K562 (cell line): Measurements from ENCODE around the gene FSCN2. TPM values are rescaled to one million over a fixed set of nuclear protein-coding genes. Genes with fewer than 3 reads are reported as not detected.

ENCODE experiments used
- ATAC-seq: fragments of 200-7000 bp; cut with Tn5 transposase; 3 replicates; pipeline ENCODE4 v1.9.1; 2020; ENCODE audit warnings: moderate library complexity
- BruUV-seq: library from RNA; stranded (reverse); fragments of 400-500 nt; replicated peaks from 2 replicates; lab custom pipeline; 2021; lab: Mats Ljungman, UMichigan
- CTCF ChIA-PET: fragments of 300-600 bp; formaldehyde crosslinking; extraction: SDS; loops from one replicate; lab custom pipeline; 2021; ENCODE audit warnings: low intra/inter-chr PET ratio; lab: Yijun Ruan, JAX
- POLR2A ChIA-PET: fragments of 300-600, 350-650 bp; sonication (Branson Sonifier 250); formaldehyde crosslinking; extraction: SDS; loops from one replicate; lab custom pipeline; 2021; ENCODE audit warnings: antibody characterized with exemption, inconsistent platforms; lab: Yijun Ruan, JAX
- DNase-seq, 4 experiments: peaks; one replicate each; pipeline versions ENCODE4 v3.0.0 to v3.0.0-alpha.2; 2011 to 2018; ENCODE audit warnings: low spot score in 3 of 4, mixed read lengths in 3 of 4; ENCODE audit errors: extremely low read depth in 1 of 4
- FAIRE-seq: peaks from 2 replicates; lab custom pipeline; 2011; peaks lifted over from hg19 to GRCh38; lab: Jason Lieb, UNC
- H2AFZ ChIP-seq: 2 replicates; pipeline ENCODE4 v1.6.0; 2011; ENCODE audit warnings: low read depth, low read length, control low read depth, inconsistent platforms
- H3K27ac ChIP-seq: fragments of 200-600 bp; 3 replicates; pipeline ENCODE4 v1.8.0; 2011; ENCODE audit warnings: low read depth, mild to moderate bottlenecking, control low read depth, inconsistent platforms, low read length, moderate library complexity, mixed read lengths; ENCODE audit errors: extremely low read depth
- H3K27me3 ChIP-seq, 2 experiments: fragments of 300-600 bp in 1 of 2; 2 replicates in 1 of 2; 3 replicates in 1 of 2; pipeline versions ENCODE4 v1.6.0 to v1.8.0; 2011; ENCODE audit warnings: inconsistent platforms in 2 of 2, low read length in 2 of 2, mild to moderate bottlenecking in 1 of 2, mixed read lengths in 1 of 2, moderate library complexity in 1 of 2; ENCODE audit not compliant: control insufficient read depth in 2 of 2, insufficient read depth in 2 of 2
- H3K36me3 ChIP-seq: fragments of 300-600 bp; 3 replicates; pipeline ENCODE4 v1.8.0; 2011; ENCODE audit warnings: mild to moderate bottlenecking, low read length, inconsistent platforms; ENCODE audit not compliant: control insufficient read depth, insufficient read depth
- H3K4me1 ChIP-seq, 2 experiments: fragments of 200-600 bp in 1 of 2; replicated peaks in 1 of 2; 2 replicates in 1 of 2; 3 replicates in 1 of 2; pipeline versions ENCODE4 v1.5.1 to v1.8.0; 2011; ENCODE audit warnings: inconsistent platforms in 2 of 2, low read length in 2 of 2, mild to moderate bottlenecking in 1 of 2, mixed read lengths in 1 of 2, moderate library complexity in 1 of 2; ENCODE audit not compliant: control insufficient read depth in 2 of 2, insufficient read depth in 2 of 2
- H3K4me2 ChIP-seq: 2 replicates; pipeline ENCODE4 v1.6.1; 2011; ENCODE audit warnings: low read length, control low read depth, inconsistent platforms, mixed read lengths; ENCODE audit not compliant: insufficient read depth
- H3K4me3 ChIP-seq: fragments of 200-600 bp; sonication (generic), shearing (Covaris generic); 2 replicates; pipeline ENCODE4 v1.5.1; 2016; ENCODE audit warnings: control low read depth, inconsistent platforms
- H3K79me2 ChIP-seq: fragments of 200-600 bp; 3 replicates; pipeline ENCODE4 v1.8.0; 2011; ENCODE audit warnings: low read length, inconsistent platforms; ENCODE audit not compliant: control insufficient read depth, insufficient read depth
- H3K9ac ChIP-seq, 2 experiments: 2 replicates each; pipeline versions ENCODE4 v1.6.0 to v1.6.1; 2011; ENCODE audit warnings: low read depth in 2 of 2, low read length in 2 of 2, control low read depth in 1 of 2, inconsistent platforms in 1 of 2, mild to moderate bottlenecking in 1 of 2, mixed read lengths in 1 of 2; ENCODE audit not compliant: insufficient read depth in 1 of 2
- H3K9me1 ChIP-seq: one replicate; pipeline ENCODE4 v1.6.0; 2011; ENCODE audit warnings: inconsistent platforms, mild to moderate bottlenecking, low read length, moderate library complexity; ENCODE audit not compliant: control insufficient read depth, insufficient read depth
- H3K9me3 ChIP-seq: replicated peaks from 2 replicates; pipeline ENCODE4 v1.5.1; 2011; ENCODE audit warnings: low read depth, low read length, inconsistent platforms; ENCODE audit not compliant: control insufficient read depth, insufficient read depth
- H4K20me1 ChIP-seq: replicated peaks from 2 replicates; pipeline ENCODE4 v1.6.1; 2011; ENCODE audit warnings: low read length, inconsistent platforms, mixed read lengths; ENCODE audit not compliant: control insufficient read depth, insufficient read depth
- CBFA2T3 ChIP-seq: fragments of 450-650 bp; IDR thresholded peaks from 2 replicates; pipeline ENCODE4 v1.6.1; 2017
- EGR1 ChIP-seq: fragments of 450-650 bp; conservative IDR thresholded peaks from 2 replicates; pipeline ENCODE4 v1.6.1; 2017; ENCODE audit warnings: mild to moderate bottlenecking
- HDAC1 ChIP-seq, 2 experiments: fragments of 450-650 bp; IDR thresholded peaks; 2 replicates each; pipeline ENCODE4 v1.6.1; 2016 to 2017; ENCODE audit warnings: inconsistent platforms in 1 of 2, mild to moderate bottlenecking in 1 of 2, moderate library complexity in 1 of 2
- JUND ChIP-seq, 2 experiments: IDR thresholded peaks; 2 replicates in 1 of 2; 3 replicates in 1 of 2; pipeline ENCODE4 v1.6.1; 2011; ENCODE audit warnings: borderline replicate concordance in 2 of 2, low read depth in 2 of 2, low read length in 2 of 2, improper control_type of control experiment in 1 of 2, missing biosample characterization in 1 of 2, missing genetic modification characterization in 1 of 2, missing genetic modification reagents in 1 of 2
- TEAD4 ChIP-seq, 2 experiments: sonication (generic) in 1 of 2; formaldehyde crosslinking in 1 of 2; IDR thresholded peaks; 2 replicates each; pipeline versions ENCODE4 v1.6.1 to v1.8.0; 2012 to 2022; ENCODE audit warnings: borderline replicate concordance in 1 of 2, inconsistent platforms in 1 of 2, low read length in 1 of 2, mild to moderate bottlenecking in 1 of 2, missing genetic modification reagents in 1 of 2
- ZNF134 ChIP-seq: fragments of 250-450 bp; sonication (Bioruptor Pico); conservative IDR thresholded peaks from 2 replicates; pipeline ENCODE4 v1.4.0; 2020
- WGBS: fragments of 100-300 bp; shearing (Covaris generic); methylation state at CpG from one replicate; pipeline ENCODE4 v1.1.6; 2016; ENCODE audit warnings: low coverage, mixed read lengths; ENCODE audit not compliant: insufficient coverage; ENCODE audit errors: missing lambda C conversion rate; 5-methylcytosine and 5-hydroxymethylcytosine counted together
- in situ Hi-C: fragments of 300-500 bp; cut with MboI; formaldehyde crosslinking; loops from 4 replicates; pipeline ENCODE4 v1.15.0; 2018; ENCODE audit warnings: inconsistent platforms, mixed read lengths
- intact Hi-C: fragments of 100-400 bp; cut with micrococcal nuclease; formaldehyde crosslinking; loops from 2 replicates; pipeline ENCODE4 v1.14.2; 2022
- polyA plus RNA-seq, 8 experiments: library from polyadenylated mRNA; depleted of rRNA in 4 of 8; stranded (reverse) in 5 of 8; unstranded in 3 of 8; fragments of >200 nt; fragmentation: Nextera tagmentation in 2 of 8; fragmentation: Illumina TruSeq in 1 of 8; extraction: Ambion mirVana in 2 of 8; extraction: Trizol in 1 of 8; gene quantifications; 2 replicates each; pipeline versions ENCODE4 v1.2.1 to v1.2.3, GENCODE V29; 2011 to 2014; ENCODE audit warnings: inconsistent platforms in 1 of 8, missing spikeins in 1 of 8
- total RNA-seq, 7 experiments: library from RNA; depleted of rRNA in 6 of 7; stranded (reverse); fragments of >200 nt in 6 of 7; fragmentation: Illumina TruSeq in 2 of 7; extraction: Trizol in 2 of 7; gene quantifications; 2 replicates each; pipeline versions ENCODE4 v1.2.1 to v1.2.3, GENCODE V29; 2011 to 2021; ENCODE audit warnings: low replicate concordance in 1 of 7
- TF ChIP-seq, protein P1 (sequence below), 2 experiments: fragments of 150-350 bp in 1 of 2; IDR thresholded peaks; 2 replicates each; pipeline ENCODE4 v1.6.1; 2012 to 2016; ENCODE audit warnings: low read depth in 2 of 2, low read length in 2 of 2, mild to moderate bottlenecking in 1 of 2, moderate library complexity in 1 of 2
- TF ChIP-seq, protein P2 (sequence below): sonication (generic); IDR thresholded peaks from 2 replicates; pipeline ENCODE4 v1.6.1; 2016

The FSCN2 gene
- total and polyA plus RNA-seq, 9 of the 15 experiments (the other 6 are each of a cell fraction or from before 2014, with no cell fraction given), result 0.08 TPM; not detected in 8

DNA sequence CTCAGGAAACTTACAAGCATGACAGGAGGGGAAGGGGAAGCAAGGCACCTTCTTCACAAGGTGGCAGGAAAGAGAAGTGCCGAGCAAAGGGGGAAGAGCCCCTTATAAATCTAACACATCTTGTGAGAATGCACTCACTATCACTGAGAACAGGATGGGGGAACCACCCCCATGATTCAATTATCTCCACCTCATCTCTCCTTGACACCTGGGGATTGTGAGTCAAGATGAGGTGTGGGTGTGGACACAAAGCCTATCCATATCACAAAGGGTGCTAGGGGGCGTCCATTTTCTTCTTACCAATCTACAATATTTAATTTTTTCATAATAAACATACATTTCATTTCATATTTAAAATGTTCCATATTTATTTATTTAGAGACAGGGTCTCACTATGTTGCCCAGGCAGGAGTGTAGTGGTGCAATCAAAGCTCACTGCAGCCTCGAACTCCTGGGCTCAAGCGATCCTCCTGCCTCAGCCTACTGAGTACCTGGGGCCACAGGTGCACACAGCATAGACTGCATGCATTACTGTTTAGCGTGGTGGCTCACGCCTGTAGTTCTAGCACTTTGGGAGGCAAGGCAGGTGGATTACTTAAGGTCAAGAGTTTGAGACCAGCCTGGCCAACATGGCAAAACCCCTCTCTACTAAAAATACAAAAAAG is 50.5 kb downstream of the FSCN2 start:
- Histone ChIP-seq H3K79me2 (peaks cover 11% of the 10 kb centered on the region; the same call in 2 of the 3 replicates), H3K36me3 (peaks cover 95% of the 10 kb centered on the region), H4K20me1 (peaks cover 7% of the 10 kb centered on the region), H3K27me3 (no peaks in the 10 kb centered on the region), H3K4me2 (no peak overlapping the region), H3K27ac (no peak overlapping the region)
- BruUV-seq, result no TSS peak
- DNase-seq, result peak in 3 of 4 experiments; percentile 24 to 70 (median 64)
- in situ Hi-C loops, result no loop called here
- ATAC-seq, result no peak
- no peak for TF ChIP-seq ZNF134
- TF ChIP-seq HDAC1 (IDR thresholded peaks at IDR 0.05), result no peak
- TF ChIP-seq, protein P1, sequence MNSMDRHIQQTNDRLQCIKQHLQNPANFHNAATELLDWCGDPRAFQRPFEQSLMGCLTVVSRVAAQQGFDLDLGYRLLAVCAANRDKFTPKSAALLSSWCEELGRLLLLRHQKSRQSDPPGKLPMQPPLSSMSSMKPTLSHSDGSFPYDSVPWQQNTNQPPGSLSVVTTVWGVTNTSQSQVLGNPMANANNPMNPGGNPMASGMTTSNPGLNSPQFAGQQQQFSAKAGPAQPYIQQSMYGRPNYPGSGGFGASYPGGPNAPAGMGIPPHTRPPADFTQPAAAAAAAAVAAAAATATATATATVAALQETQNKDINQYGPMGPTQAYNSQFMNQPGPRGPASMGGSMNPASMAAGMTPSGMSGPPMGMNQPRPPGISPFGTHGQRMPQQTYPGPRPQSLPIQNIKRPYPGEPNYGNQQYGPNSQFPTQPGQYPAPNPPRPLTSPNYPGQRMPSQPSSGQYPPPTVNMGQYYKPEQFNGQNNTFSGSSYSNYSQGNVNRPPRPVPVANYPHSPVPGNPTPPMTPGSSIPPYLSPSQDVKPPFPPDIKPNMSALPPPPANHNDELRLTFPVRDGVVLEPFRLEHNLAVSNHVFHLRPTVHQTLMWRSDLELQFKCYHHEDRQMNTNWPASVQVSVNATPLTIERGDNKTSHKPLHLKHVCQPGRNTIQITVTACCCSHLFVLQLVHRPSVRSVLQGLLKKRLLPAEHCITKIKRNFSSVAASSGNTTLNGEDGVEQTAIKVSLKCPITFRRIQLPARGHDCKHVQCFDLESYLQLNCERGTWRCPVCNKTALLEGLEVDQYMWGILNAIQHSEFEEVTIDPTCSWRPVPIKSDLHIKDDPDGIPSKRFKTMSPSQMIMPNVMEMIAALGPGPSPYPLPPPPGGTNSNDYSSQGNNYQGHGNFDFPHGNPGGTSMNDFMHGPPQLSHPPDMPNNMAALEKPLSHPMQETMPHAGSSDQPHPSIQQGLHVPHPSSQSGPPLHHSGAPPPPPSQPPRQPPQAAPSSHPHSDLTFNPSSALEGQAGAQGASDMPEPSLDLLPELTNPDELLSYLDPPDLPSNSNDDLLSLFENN (IDR thresholded peaks at IDR 0.05; ENCODE audit: low read depth in 2 of 2, low read length in 2 of 2), result no peak
- TF ChIP-seq EGR1, result peak; percentile 40; the same call in 1 of the 2 replicates
- TF ChIP-seq, protein P2, sequence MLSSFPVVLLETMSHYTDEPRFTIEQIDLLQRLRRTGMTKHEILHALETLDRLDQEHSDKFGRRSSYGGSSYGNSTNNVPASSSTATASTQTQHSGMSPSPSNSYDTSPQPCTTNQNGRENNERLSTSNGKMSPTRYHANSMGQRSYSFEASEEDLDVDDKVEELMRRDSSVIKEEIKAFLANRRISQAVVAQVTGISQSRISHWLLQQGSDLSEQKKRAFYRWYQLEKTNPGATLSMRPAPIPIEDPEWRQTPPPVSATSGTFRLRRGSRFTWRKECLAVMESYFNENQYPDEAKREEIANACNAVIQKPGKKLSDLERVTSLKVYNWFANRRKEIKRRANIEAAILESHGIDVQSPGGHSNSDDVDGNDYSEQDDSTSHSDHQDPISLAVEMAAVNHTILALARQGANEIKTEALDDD, result no peak
- TF ChIP-seq CBFA2T3, result peak; percentile 61
- 0 out of 2 replicates have a peak, but pooled peaks have one; percentile 9 for TF ChIP-seq TEAD4 (IDR thresholded peaks at IDR 0.05; ENCODE audit: low read length)
- no peak for TF ChIP-seq TEAD4 (CRISPR knock-in tag; IDR thresholded peaks at IDR 0.05; ENCODE audit: borderline replicate concordance)
- no peak for TF ChIP-seq JUND (IDR thresholded peaks at IDR 0.05; ENCODE audit: borderline replicate concordance, low read depth, low read length)
- no peak for TF ChIP-seq JUND (tag; IDR thresholded peaks at IDR 0.05; ENCODE audit: borderline replicate concordance, low read depth, low read length)
- TF ChIP-seq, all 486 proteins: peak for 3
- intact Hi-C loops, result no loop called here
- no peak overlapping the region for H3K9ac ChIP-seq
- peaks cover 10 to 21% of the 10 kb centered on the region in 2 experiments; a peak in 4 of 5 replicates for H3K4me1 ChIP-seq
- no peak overlapping the region for H2AFZ ChIP-seq
- 81% methylated on average over 6 of the region's 6 CpGs for WGBS
- no peaks in the 10 kb centered on the region for H3K9me3 ChIP-seq
- no peak for FAIRE-seq
- H3K4me3 ChIP-seq, result no peak overlapping the region
- CTCF ChIA-PET, result no interaction called here
- H3K9me1 ChIP-seq, result no peaks in the 10 kb centered on the region
- POLR2A ChIA-PET, result interaction anchor here (0.8 to 0.9 kb wide), 3 partner anchors 11 to 35 kb away, joined by 3 read pairs; partner anchors contain the start of gene FAAP100
